Astrocyte (in vitro differentiated cells and primary cell): ENCODE data around the gene BLVRB.
"Not testable (repeated sequence)": the region's sequence is repeated elsewhere in the genome, so short reads cannot be mapped to it uniquely, and the experiment has no call there.

Experiments
- CTCF ChIP-seq: IDR thresholded peaks from 2 replicates; pipeline ENCODE4 v1.5.1; 2011; ENCODE audit warnings: low read depth, mild to moderate bottlenecking, inconsistent platforms, low read length, moderate library complexity; ENCODE audit not compliant: insufficient read depth
- EZH2 ChIP-seq: IDR thresholded peaks from 2 replicates; pipeline ENCODE4 v1.6.1; 2012; ENCODE audit warnings: mild to moderate bottlenecking, low read length, inconsistent platforms; ENCODE audit not compliant: insufficient read depth

GRCh38 chr19:40453943-40454342 lies 11.6 kb downstream of the BLVRB start:
- not testable (repeated sequence) for TF ChIP-seq EZH2, CTCF
